Kidney (tissue), 14 donors: ENCODE results near the gene HIGD2A. TPM values are rescaled to one million over a fixed set of nuclear protein-coding genes. Genes with fewer than 3 reads are reported as not detected.

Experiments
- DNase-seq, 5 donors: peaks; one replicate each; pipeline ENCODE4 v3.0.0-alpha.2; 2013 to 2020
- FAIRE-seq: peaks from 2 replicates; lab custom pipeline; 2012; peaks lifted over from hg19 to GRCh38; lab: Jason Lieb, UNC
- H3K27ac ChIP-seq, 2 donors: one replicate each; pipeline ENCODE4 v1.7.0; 2013; ENCODE audit warnings: low read depth in 2 of 2, low read length in 2 of 2, inconsistent platforms in 1 of 2
- H3K27me3 ChIP-seq: one replicate; pipeline ENCODE4 v1.7.1; 2013; ENCODE audit warnings: low read length, inconsistent platforms; ENCODE audit not compliant: control insufficient read depth, insufficient read depth
- H3K36me3 ChIP-seq, 3 donors: one replicate each; pipeline versions ENCODE4 v1.7.0 to v1.7.1; 2013; ENCODE audit warnings: low read length in 3 of 3, control low read depth in 1 of 3, inconsistent platforms in 1 of 3; ENCODE audit not compliant: insufficient read depth in 3 of 3, control insufficient read depth in 2 of 3
- H3K4me1 ChIP-seq, 3 donors: one replicate each; pipeline versions ENCODE4 v1.7.0 to v1.7.1; 2013; ENCODE audit warnings: low read length in 3 of 3, inconsistent platforms in 1 of 3, low read depth in 1 of 3; ENCODE audit not compliant: control insufficient read depth in 2 of 3, insufficient read depth in 2 of 3
- H3K4me3 ChIP-seq, 3 donors: one replicate each; pipeline versions ENCODE4 v1.7.0 to v1.8.1; 2013; ENCODE audit warnings: low read length in 3 of 3, control low read depth in 1 of 3, inconsistent platforms in 1 of 3
- H3K9ac ChIP-seq, 3 donors: one replicate each; pipeline versions ENCODE4 v1.7.0 to v1.7.1; 2013; ENCODE audit warnings: low read length in 3 of 3, control low read depth in 1 of 3, inconsistent platforms in 1 of 3
- H3K9me3 ChIP-seq, 3 donors: one replicate each; pipeline versions ENCODE4 v1.7.0 to v1.7.1; 2013; ENCODE audit warnings: low read length in 3 of 3, control low read depth in 1 of 3, inconsistent platforms in 1 of 3; ENCODE audit not compliant: control insufficient read depth in 2 of 3, insufficient read depth in 1 of 3
- CTCF ChIP-seq: IDR thresholded peaks from 3 replicates; pipeline ENCODE4 v1.5.1; 2012; ENCODE audit warnings: mild to moderate bottlenecking, moderate library complexity, borderline replicate concordance; ENCODE audit not compliant: insufficient read depth; ENCODE audit errors: extremely low read depth
- intact Hi-C: fragments of 100-400 bp; cut with DNase I; formaldehyde crosslinking; loops from one replicate; pipeline ENCODE4 v1.11.1; 2022
- polyA plus RNA-seq: library from polyadenylated mRNA; stranded (reverse); fragments of 350-450 nt; fragmentation: Illumina TruSeq; extraction: RNeasy Lipid Tissue Mini Kit (QIAGEN cat#74804); gene quantifications from one replicate; pipeline ENCODE4 v1.2.3, GENCODE V29; 2014; ENCODE audit warnings: low read depth, low replicate concordance; ENCODE audit not compliant: insufficient read depth
- total RNA-seq: library from RNA; stranded (reverse); fragmentation: NEBNext Ultra II Directional; extraction: Animal tissue kit (Norgen Biotek cat#: 25700); gene quantifications from one replicate; pipeline ENCODE4 v1.2.1, GENCODE V29; 2021
- donor health status: control.
- donor health status: control.
- donor health status: control.
- donor health status: control.
- donor health status: control.
- donor health status: DM: yes; HTN: yes; CAD: no.
- donor health status: Normal renal cell carcinoma (clear cell type).

HIGD2A gene
- total and polyA plus RNA-seq, 2 donors from 2014 or later, result 105 to 344 TPM

GRCh38 chr5:176415240-176415951 lies 26.8 kb downstream of the HIGD2A start:
- H3K4me1 ChIP-seq, result peaks cover 0 to 13% (median 5%) of the 10 kb centered on the region in 3 donors

GRCh38 chr5:176415952-176416924 lies 27.7 kb downstream of the HIGD2A start, which contains the start of gene CLTB:
Gene CLTB (minus strand): TSS chr5:176416539. CDS start chr5:176416363, 176 bp downstream.
- Histone ChIP-seq H3K27ac (peak within 1 kb of the TSS; percentile 60 to 73), H3K36me3 (no peaks in the 10 kb centered on the region), H3K4me1 (peaks cover 0 to 13% (median 5%) of the 10 kb centered on the region in 3 donors), H3K9me3 (no peaks in the 10 kb centered on the region), H3K4me3 (peak within 1 kb of the TSS; percentile 57 to 90 (median 76)), H3K9ac (peak within 1 kb of the TSS; percentile 36 to 97 (median 83)), H3K27me3 (no peaks in the 10 kb centered on the region)
- peak; percentile 91 to 96 (median 93) for DNase-seq
- intact Hi-C loops, result no loop called here
- FAIRE-seq, result no peak
- peak; percentile 85 for TF ChIP-seq CTCF

More at GRCh38 chr5:176415240-176415951, 26.8 kb downstream of the HIGD2A start:
- intact Hi-C loops, result no loop called here
- TF ChIP-seq CTCF, result no peak
- no peaks in the 10 kb centered on the region for H3K9me3 ChIP-seq
- H3K27ac ChIP-seq, result peak overlapping the region; percentile 60 to 73
- H3K36me3 ChIP-seq, result no peaks in the 10 kb centered on the region
- peak overlapping the region; percentile 36 to 97 (median 83) for H3K9ac ChIP-seq
- peak overlapping the region; percentile 57 to 90 (median 76) for H3K4me3 ChIP-seq
- FAIRE-seq, result no peak
- peak in 3 of 5 donors; percentile 35 to 51 (median 38) for DNase-seq
- no peaks in the 10 kb centered on the region for H3K27me3 ChIP-seq

- no peaks in the 10 kb centered on the region for H3K9me3 ChIP-seq
- H3K9ac ChIP-seq, result peak overlapping the region in 2 of 3 donors; percentile 26 to 75
- TF ChIP-seq CTCF, result no peak
- peaks cover 0 to 13% (median 5%) of the 10 kb centered on the region in 3 donors for H3K4me1 ChIP-seq
- FAIRE-seq, result no peak
- H3K27ac ChIP-seq, result peak overlapping the region in 1 of 2 donors; percentile 39
- no peak for DNase-seq
- H3K27me3 ChIP-seq, result no peaks in the 10 kb centered on the region
- intact Hi-C loops, result no loop called here
- H3K4me3 ChIP-seq, result peak overlapping the region; percentile 16 to 59 (median 44)
- no peaks in the 10 kb centered on the region for H3K36me3 ChIP-seq
These were observed 28.4 kb downstream of the HIGD2A start for GRCh38 chr5:176416965-176417364.
